ENCODE results near the gene IL17RE.
"Not testable (repeated sequence)": the region's sequence is repeated elsewhere in the genome, so short reads cannot be mapped to it uniquely, and the experiment has no call there.

Gene IL17RE

DNA sequence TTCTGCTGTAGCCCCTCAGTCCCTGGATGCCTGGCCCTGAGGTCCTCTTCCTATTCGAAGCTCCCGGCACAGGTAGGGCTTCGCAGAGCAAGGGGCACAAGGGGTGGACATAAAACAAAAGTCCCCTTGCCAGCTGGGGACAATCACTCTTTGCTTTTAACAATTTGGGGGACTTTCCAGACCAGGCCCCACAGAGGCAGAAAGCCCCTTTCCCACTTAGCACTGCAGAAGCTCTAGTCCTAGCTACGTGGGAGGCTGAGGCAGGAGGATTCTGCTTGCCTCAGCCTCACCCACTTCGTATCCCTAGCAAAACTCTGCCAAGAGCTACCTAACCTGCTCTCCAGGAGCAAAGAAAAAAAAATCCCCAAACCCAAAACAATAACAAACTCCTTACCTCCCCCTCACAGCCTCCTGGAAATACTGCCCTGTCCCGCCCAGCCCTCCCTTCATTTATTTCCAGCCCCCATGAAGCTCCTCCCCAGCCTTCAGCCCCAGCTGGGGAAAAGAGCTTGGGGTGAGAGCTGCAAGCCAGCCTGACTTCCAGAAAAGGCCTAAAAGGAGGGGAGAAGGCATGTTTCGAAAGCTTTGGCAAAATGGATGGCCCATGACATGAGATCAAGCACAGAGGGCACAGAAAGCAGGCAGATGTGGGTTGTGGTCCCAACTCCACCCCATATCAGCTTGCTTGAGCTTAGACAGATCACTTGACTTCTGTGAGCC is 22.7 kb upstream of the IL17RE start, which contains the start of gene CIDEC:
CIDEC (minus strand) TSS at position 424 of the 720 bp plus-strand sequence. CDS start 1,767 bp downstream, outside the sequence.
- no peak for DNase-seq

DNA sequence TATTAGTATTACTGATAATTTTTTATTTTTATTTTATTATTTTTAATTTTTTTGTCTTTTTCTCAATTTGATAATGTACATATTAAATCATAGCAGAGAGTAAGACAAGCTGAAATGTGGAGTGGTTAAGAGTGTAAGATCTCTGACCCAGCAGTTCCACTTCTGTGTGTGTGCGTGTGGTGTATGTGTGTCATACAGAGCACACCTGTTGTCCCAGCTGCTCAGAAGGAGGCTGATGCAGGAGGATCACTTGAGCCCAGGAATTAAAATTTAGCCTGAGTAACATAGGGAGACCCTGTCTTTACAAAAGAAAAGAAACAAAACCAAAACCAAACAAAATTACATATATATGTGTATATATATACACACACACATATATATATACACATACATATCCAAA is 21.2 kb upstream of the IL17RE start:
- no peak for DNase-seq

GRCh38 chr3:9883706-9884554 is 18.7 kb upstream of the IL17RE start:
- no peak for DNase-seq

DNA sequence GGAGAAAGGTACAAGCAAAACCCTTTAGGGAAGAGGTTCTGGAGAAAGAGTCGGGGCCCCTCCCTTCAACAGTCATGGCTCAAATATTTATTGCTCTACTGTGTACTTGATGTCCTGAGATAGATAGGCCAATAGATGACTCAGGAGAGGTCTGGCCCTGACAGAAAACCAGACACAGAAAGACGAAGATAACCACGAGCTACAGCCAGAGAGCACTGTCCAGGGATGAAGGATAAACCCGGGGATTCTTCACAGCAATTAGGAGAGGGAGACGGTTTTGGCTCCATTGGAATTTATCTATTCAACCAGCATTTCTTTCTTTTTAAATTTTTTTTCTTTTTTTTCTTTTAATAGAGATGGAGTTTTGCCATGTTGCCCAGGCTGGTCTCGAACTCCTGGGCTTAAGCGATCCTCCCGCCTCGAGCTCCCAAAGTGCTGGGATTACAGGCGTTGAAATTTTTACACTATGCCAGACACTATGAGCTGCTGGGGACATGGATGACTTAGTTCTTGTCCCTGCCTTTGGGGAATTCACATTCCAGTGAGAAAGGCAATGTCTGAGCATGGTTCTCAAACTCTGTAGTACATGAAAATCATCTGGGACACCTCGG is 18.0 kb upstream of the IL17RE start:
- no peak for DNase-seq

- DNase-seq = no peak
Measured at GRCh38 chr3:9886328-9886727, 16.3 kb upstream of the IL17RE start.

- no peak for DNase-seq
Measured at GRCh38 chr3:9887480-9887879, 15.2 kb upstream of the IL17RE start.

DNA sequence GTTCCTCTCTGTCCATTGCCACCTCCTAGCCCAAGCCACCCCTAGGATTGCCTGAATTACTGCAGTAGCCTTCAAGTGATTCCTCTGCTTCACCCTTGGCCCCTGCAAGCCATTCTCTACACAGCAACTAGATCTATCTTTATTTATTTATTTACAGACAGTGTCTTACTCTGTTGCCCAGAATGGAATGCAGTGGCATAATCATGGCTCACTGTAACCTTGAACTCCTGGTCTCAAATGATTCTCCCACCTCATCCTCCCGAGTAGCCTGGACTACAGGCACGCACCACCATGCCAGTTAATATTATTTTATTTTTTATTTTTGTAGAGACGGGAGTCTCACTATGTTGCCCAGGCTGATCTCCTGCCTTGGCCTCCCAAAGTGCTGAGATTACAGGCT is 14.1 kb upstream of the IL17RE start:
- no peak for DNase-seq

DNA sequence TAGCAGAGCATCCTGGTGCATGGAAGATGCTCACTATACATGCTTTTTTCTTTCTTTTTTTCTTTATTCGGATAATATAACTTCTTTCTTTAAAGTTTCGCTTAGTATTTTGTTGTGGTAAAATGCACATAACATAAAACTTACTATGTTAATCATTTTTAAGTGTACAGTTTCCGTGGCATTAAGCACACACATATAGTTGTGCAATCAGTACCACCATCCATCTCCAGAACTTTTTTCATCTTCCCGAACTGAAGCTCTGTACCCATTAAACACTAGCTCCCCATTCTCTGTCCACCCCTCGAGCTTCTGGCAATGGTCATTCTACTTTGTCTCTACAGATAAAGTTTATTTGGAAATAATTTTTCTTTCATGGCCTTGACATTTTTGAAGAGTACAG is 13.2 kb upstream of the IL17RE start:
- DNase-seq = no peak

- peak; percentile 89 to 94 for DNase-seq
Measured at GRCh38 chr3:9890249-9891071, 12.2 kb upstream of the IL17RE start, which contains the start of gene JAGN1. JAGN1 (plus strand) TSS chr3:9890610; CDS start chr3:9890723, 113 bp downstream.

GRCh38 chr3:9891072-9891622 is 11.5 kb upstream of the IL17RE start:
- DNase-seq = no peak

- no peak for DNase-seq
Measured at GRCh38 chr3:9893739-9894138, 8.9 kb upstream of the IL17RE start.

DNA sequence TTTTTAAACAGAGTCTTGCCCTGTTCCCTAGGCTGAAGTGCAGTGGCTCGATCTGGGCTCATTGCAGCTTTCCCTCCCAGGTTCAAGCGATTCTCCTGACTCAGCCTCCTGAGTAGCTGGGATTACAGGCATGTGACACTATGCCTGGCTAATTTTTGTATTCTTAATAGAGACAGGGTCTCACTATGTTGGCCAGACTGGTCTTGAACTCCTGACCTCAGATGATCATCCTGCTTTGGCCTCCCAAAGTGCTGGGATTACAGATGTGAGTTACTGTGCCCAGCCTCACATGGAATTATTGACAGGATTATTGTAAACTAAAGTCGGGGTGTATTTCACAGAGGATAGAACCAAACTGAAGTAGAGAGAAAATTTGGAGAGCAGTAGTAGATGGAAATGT is 6.9 kb upstream of the IL17RE start:
- not testable (repeated sequence) for DNase-seq

- not testable (repeated sequence) for DNase-seq
Measured at GRCh38 chr3:9896755-9897407, 5.8 kb upstream of the IL17RE start.

DNA sequence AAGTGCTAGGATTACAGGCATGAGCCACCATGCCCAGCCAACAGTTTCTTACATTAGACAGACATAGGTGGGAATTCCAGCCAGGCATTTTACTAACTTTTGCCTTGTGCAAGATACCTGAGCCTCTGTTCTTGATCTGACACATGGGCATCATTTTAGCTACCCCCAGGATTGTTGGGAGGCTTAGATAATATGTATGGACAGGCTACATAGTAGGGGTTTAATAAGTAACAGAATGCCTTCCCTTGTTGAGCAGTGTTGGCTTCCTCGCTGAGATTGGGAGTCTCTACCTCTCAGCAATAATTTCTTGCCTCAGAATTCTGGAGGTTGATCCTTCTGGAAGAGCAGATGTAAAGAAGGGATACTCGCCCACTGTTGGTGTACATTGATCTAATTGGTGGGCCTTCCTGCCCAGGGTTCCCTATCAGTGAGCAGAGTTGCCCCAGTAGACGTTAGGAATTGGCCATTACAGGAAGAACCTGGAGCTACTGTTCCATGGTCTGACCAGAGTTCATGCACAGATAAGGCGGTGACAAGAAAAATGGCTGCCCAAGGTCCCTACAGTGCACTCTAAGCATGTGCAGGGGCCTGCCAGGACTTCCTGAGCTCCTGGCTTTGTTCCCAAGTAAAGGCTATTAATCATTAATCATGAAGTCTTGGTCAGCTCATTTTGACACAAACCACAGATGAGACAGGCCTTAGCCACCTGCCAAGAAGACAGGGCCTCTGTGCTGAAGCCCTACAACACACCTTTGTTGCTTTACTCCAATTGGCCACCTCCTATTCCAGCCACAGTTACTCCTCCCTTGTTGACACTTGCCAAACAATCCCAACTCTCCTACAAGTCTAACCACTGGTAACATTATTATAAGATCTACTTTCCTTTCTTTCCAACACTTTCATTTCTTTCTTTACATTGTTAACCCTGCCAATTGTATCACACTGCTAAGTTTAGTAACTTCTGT is 5.0 kb upstream of the IL17RE start:
- DNase-seq = no peak

- DNase-seq = no peak
Measured at GRCh38 chr3:9898467-9899241, 4.0 kb upstream of the IL17RE start.

DNA sequence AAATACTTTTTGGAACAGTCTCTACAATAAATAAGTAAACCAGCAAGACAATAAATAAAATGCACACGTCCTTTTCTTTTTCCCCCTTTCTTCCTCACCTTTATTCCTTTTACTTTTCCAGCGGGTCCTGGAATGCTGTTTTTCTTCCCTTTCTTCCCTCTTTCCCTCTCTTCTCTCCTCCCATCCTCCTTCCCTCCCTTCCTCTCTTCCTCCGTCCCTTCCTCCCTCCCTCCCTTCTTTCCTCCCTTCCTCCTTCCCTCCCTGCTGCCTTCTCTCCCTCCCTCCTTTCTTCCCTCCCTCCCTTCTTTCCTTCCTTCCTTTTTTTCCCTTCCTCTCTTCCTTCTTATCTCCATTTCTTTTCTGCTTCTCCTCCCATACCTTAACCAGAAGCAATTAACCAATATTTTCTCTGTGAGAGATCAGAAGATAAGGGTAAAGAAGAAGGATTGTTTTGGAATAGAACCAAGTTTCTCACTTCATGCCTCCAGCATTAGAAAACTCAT is 3.3 kb upstream of the IL17RE start:
- DNase-seq = no peak

DNA sequence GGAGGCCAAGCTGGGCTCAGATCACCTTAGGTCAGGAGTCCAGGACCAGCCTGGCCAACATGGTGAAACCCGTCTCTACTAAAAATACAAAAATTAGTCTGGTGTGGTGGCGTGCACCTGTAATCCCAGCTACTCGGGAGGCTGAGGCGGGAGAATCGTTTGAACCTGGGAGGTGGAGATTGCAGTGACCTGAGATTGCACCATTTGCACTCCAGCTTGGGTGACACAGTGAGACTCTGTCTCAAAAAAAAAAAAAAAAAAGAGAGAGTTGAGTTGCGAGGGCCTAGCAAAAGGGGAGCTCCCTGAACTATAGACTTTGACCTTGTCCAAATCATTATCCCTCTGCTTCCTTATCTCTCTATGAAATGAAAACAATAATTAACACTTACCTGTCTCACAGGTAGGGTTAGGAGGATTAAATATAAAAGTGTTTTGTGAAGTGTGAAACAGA is 1.7 kb upstream of the IL17RE start:
- not testable (repeated sequence) for DNase-seq

GRCh38 chr3:9901967-9902366 is 681 bp upstream of the IL17RE start:
- DNase-seq = peak in 1 of 2 donors; percentile 45

DNA sequence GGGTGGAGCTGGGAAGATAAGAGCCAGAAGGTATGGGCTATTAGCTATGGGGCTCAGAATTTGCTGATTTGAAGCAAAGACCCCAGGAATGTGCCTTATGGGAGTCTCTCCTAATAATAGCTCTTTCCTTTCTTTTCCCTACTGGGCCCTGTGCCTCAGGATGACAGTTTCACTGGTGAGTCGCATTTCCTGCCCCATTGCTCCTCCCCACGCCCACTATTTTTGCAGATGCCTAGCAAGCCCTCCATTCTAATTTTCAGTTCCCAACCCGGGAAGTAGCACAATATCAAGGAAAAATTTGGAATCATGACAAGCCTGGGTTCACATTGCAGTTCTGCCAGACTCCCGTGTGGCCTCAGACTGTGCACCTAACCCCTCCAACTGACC is 583 bp downstream of the IL17RE start:
- no peak for DNase-seq
